H7 (cell line): ENCODE measurements around the gene SSBP2. TPM values are rescaled to one million over a fixed set of nuclear protein-coding genes. Genes with fewer than 3 reads are reported as not detected.
"Not testable (repeated sequence)": the region's sequence is repeated elsewhere in the genome, so short reads cannot be mapped to it uniquely, and the experiment has no call there.

Experiments used
- DNase-seq: peaks from one replicate; pipeline ENCODE4 v3.0.0; 2012
- H3K27me3 ChIP-seq: 2 replicates; pipeline ENCODE4 v1.6.0; 2011; ENCODE audit warnings: mild to moderate bottlenecking, low read length; ENCODE audit not compliant: control insufficient read depth, insufficient read depth
- H3K36me3 ChIP-seq: replicated peaks from 2 replicates; pipeline ENCODE4 v1.5.1; 2011; ENCODE audit warnings: low read length; ENCODE audit not compliant: control insufficient read depth, insufficient read depth
- H3K4me3 ChIP-seq: 2 replicates; pipeline ENCODE4 v1.5.1; 2011; ENCODE audit warnings: low read depth, mild to moderate bottlenecking, control low read depth, low read length, moderate library complexity; ENCODE audit not compliant: insufficient read depth
- total RNA-seq: library from RNA; depleted of rRNA; stranded (reverse); fragments of >200 nt; shearing (Covaris generic); gene quantifications from 2 replicates; pipeline ENCODE4 v1.2.3, GENCODE V29; 2014

The SSBP2 gene
- total RNA-seq, 1 experiment from 2014 or later: 26.1 TPM

- no peak for DNase-seq
- no peaks in the 10 kb centered on the region for H3K36me3 ChIP-seq
- no peak overlapping the region for H3K4me3 ChIP-seq
- H3K27me3 ChIP-seq: no peaks in the 10 kb centered on the region
These were observed 149.0 kb downstream of the SSBP2 start for GRCh38 chr5:81601919-81602318.

- H3K36me3 ChIP-seq, H3K27me3 ChIP-seq, DNase-seq, H3K4me3 ChIP-seq: not testable (repeated sequence)
These were observed 158.8 kb downstream of the SSBP2 start for GRCh38 chr5:81592085-81592484.

- H3K36me3 ChIP-seq: no peaks in the 10 kb centered on the region
- H3K4me3 ChIP-seq: no peak overlapping the region
- no peaks in the 10 kb centered on the region for H3K27me3 ChIP-seq
- peak; percentile 22 for DNase-seq
These were observed 160.2 kb downstream of the SSBP2 start for GRCh38 chr5:81590498-81591384.

- Histone ChIP-seq H3K36me3 (no peaks in the 10 kb centered on the region), H3K27me3 (no peaks in the 10 kb centered on the region), H3K4me3 (no peak overlapping the region)
- DNase-seq: no peak
These were observed 171.5 kb downstream of the SSBP2 start for GRCh38 chr5:81579262-81579924.

- DNase-seq: no peak
- no peaks in the 10 kb centered on the region for H3K36me3 ChIP-seq
- no peaks in the 10 kb centered on the region for H3K27me3 ChIP-seq
- H3K4me3 ChIP-seq: no peak overlapping the region
These were observed 173.8 kb downstream of the SSBP2 start for GRCh38 chr5:81577091-81577490.

- H3K36me3 ChIP-seq: no peaks in the 10 kb centered on the region
- no peak for DNase-seq
- H3K4me3 ChIP-seq: no peak overlapping the region
- H3K27me3 ChIP-seq: no peaks in the 10 kb centered on the region
These were observed 175.0 kb downstream of the SSBP2 start for GRCh38 chr5:81575924-81576323.

GRCh38 chr5:81572201-81572600 is 178.7 kb downstream of the SSBP2 start:
- Histone ChIP-seq H3K36me3 (no peaks in the 10 kb centered on the region), H3K27me3 (no peaks in the 10 kb centered on the region), H3K4me3 (no peak overlapping the region)
- no peak for DNase-seq

- no peaks in the 10 kb centered on the region for H3K36me3 ChIP-seq
- no peak for DNase-seq
- no peaks in the 10 kb centered on the region for H3K27me3 ChIP-seq
- H3K4me3 ChIP-seq: no peak overlapping the region
These were observed 192.7 kb downstream of the SSBP2 start for GRCh38 chr5:81558188-81558587.

GRCh38 chr5:81556809-81557208 is 194.1 kb downstream of the SSBP2 start:
- no peak for DNase-seq
- Histone ChIP-seq H3K4me3 (no peak overlapping the region), H3K36me3 (no peaks in the 10 kb centered on the region), H3K27me3 (no peaks in the 10 kb centered on the region)

- DNase-seq: no peak
These were observed 195.0 kb downstream of the SSBP2 start for GRCh38 chr5:81555865-81556264.

GRCh38 chr5:81554647-81555046 is 196.2 kb downstream of the SSBP2 start:
- no peak for DNase-seq
- no peak overlapping the region for H3K4me3 ChIP-seq
- H3K27me3 ChIP-seq: no peaks in the 10 kb centered on the region
- no peaks in the 10 kb centered on the region for H3K36me3 ChIP-seq

More at GRCh38 chr5:81555865-81556264, 195.0 kb downstream of the SSBP2 start:
- Histone ChIP-seq H3K27me3 (no peaks in the 10 kb centered on the region), H3K36me3 (no peaks in the 10 kb centered on the region), H3K4me3 (no peak overlapping the region)

GRCh38 chr5:81553567-81554212 is 197.2 kb downstream of the SSBP2 start:
- DNase-seq: no peak
- no peaks in the 10 kb centered on the region for H3K36me3 ChIP-seq
- no peak overlapping the region for H3K4me3 ChIP-seq
- H3K27me3 ChIP-seq: no peaks in the 10 kb centered on the region

GRCh38 chr5:81552852-81553566 is 197.9 kb downstream of the SSBP2 start:
- H3K4me3 ChIP-seq: no peak overlapping the region
- H3K27me3 ChIP-seq: no peaks in the 10 kb centered on the region
- DNase-seq: no peak
- no peaks in the 10 kb centered on the region for H3K36me3 ChIP-seq

- DNase-seq: no peak
These were observed 201.8 kb downstream of the SSBP2 start for GRCh38 chr5:81549123-81549522.

More at GRCh38 chr5:81549123-81549522, 201.8 kb downstream of the SSBP2 start:
- Histone ChIP-seq H3K27me3 (no peaks in the 10 kb centered on the region), H3K36me3 (no peaks in the 10 kb centered on the region), H3K4me3 (no peak overlapping the region)
